Measurements from ENCODE around the gene VRK1. TPM values are rescaled to one million over a fixed set of nuclear protein-coding genes. Genes with fewer than 3 reads are reported as not detected.

VRK1 gene
- total and polyA plus RNA-seq, 2 donors (not counting 1 experiment from before 2014, with no cell fraction given) = 10.3 to 28.2 TPM

- Mint-ChIP-seq H3K4me1 (no peaks in the 10 kb centered on the region), H3K4me3 (no peak overlapping the region), H3K27me3 (no peaks in the 10 kb centered on the region), H3K9me3 (ENCODE audit: insufficient read depth) (no peaks in the 10 kb centered on the region), H3K27ac (no peak overlapping the region)
- no peak overlapping the region for H2AFZ ChIP-seq (ENCODE audit: insufficient read depth, low read depth, low read length, poor library complexity, severe bottlenecking)
- H3K9ac ChIP-seq (ENCODE audit: low read length) = no peak overlapping the region
- no peak for TF ChIP-seq EZH2 (IDR thresholded peaks at IDR 0.05; ENCODE audit: borderline replicate concordance, insufficient read depth, low read depth, low read length, poor library complexity, severe bottlenecking)
- TF ChIP-seq CTCF (IDR thresholded peaks at IDR 0.05) = no peak
- no peaks in the 10 kb centered on the region for H3K9me3 ChIP-seq (ENCODE audit: control extremely low read depth in 1 of 3, control insufficient read depth in 2 of 3, insufficient read depth in 1 of 3, low read length in 2 of 3)
- no peak overlapping the region for H3K4me2 ChIP-seq (replicated peaks; ENCODE audit: low read depth, low read length, poor library complexity, severe bottlenecking)
- intact Hi-C loops (cut with micrococcal nuclease) = no loop called here
- ChIA-PET POLR2A (no interaction called here), CTCF (no interaction called here)
- peaks cover 0 to 1% of the 10 kb centered on the region in 2 experiments for H3K36me3 ChIP-seq (replicated peaks in 1 of 2; ENCODE audit: control extremely low read depth in 1 of 2, control insufficient read depth in 1 of 2, extremely low read depth in 1 of 2, insufficient read depth in 2 of 2, low read length in 1 of 2)
- 100% methylated on average over 3 of the region's 5 CpGs for WGBS (ENCODE audit: insufficient coverage)
- no peak overlapping the region for H3K4me3 ChIP-seq (ENCODE audit: control extremely low read depth in 1 of 5, extremely low read depth in 1 of 5, insufficient read depth in 1 of 5, low read depth in 2 of 5, low read length in 4 of 5)
- DNase-seq (no peak), ATAC-seq (ENCODE audit: low read depth) (no peak)
- H3K27ac ChIP-seq (ENCODE audit: low read length in 2 of 2) = no peak overlapping the region
- no peaks in the 10 kb centered on the region for H3K79me2 ChIP-seq (ENCODE audit: control insufficient read depth, insufficient read depth, low read length)
- no peaks in the 10 kb centered on the region for H4K20me1 ChIP-seq (ENCODE audit: control insufficient read depth, insufficient read depth, low read length, poor library complexity, severe bottlenecking)
- no peaks in the 10 kb centered on the region for H3K27me3 ChIP-seq (replicated peaks in 1 of 4; ENCODE audit: control extremely low read depth in 1 of 4, control insufficient read depth in 3 of 4, insufficient read depth in 4 of 4, low read length in 3 of 4)
- no peaks in the 10 kb centered on the region for H3K4me1 ChIP-seq (ENCODE audit: control insufficient read depth in 2 of 2, insufficient read depth in 2 of 2, low read length in 2 of 2)
These were observed 91.9 kb downstream of the VRK1 start for GRCh38 chr14:96889091-96889490.

- H3K27me3 ChIP-seq (replicated peaks in 1 of 4; ENCODE audit: control extremely low read depth in 1 of 4, control insufficient read depth in 3 of 4, insufficient read depth in 4 of 4, low read length in 3 of 4) = no peaks in the 10 kb centered on the region
- DNase-seq (no peak), ATAC-seq (ENCODE audit: low read depth) (no peak)
- H3K79me2 ChIP-seq (ENCODE audit: control insufficient read depth, insufficient read depth, low read length) = no peaks in the 10 kb centered on the region
- Mint-ChIP-seq H3K9me3 (ENCODE audit: insufficient read depth) (no peaks in the 10 kb centered on the region), H3K4me3 (no peak overlapping the region), H3K4me1 (peaks cover 9% of the 10 kb centered on the region), H3K27me3 (no peaks in the 10 kb centered on the region), H3K27ac (no peak overlapping the region)
- H3K4me3 ChIP-seq (ENCODE audit: control extremely low read depth in 1 of 5, extremely low read depth in 1 of 5, insufficient read depth in 1 of 5, low read depth in 2 of 5, low read length in 4 of 5) = no peak overlapping the region
- no peaks in the 10 kb centered on the region for H4K20me1 ChIP-seq (ENCODE audit: control insufficient read depth, insufficient read depth, low read length, poor library complexity, severe bottlenecking)
- H3K27ac ChIP-seq (ENCODE audit: low read length in 2 of 2) = no peak overlapping the region
- intact Hi-C loops (cut with micrococcal nuclease) = no loop called here
- ChIA-PET CTCF (no interaction called here), POLR2A (no interaction called here)
- peaks cover 0 to 1% of the 10 kb centered on the region in 2 experiments for H3K36me3 ChIP-seq (replicated peaks in 1 of 2; ENCODE audit: control extremely low read depth in 1 of 2, control insufficient read depth in 1 of 2, extremely low read depth in 1 of 2, insufficient read depth in 2 of 2, low read length in 1 of 2)
- no peak for TF ChIP-seq CTCF (IDR thresholded peaks at IDR 0.05)
- no peak for TF ChIP-seq EZH2 (IDR thresholded peaks at IDR 0.05; ENCODE audit: borderline replicate concordance, insufficient read depth, low read depth, low read length, poor library complexity, severe bottlenecking)
- no peak overlapping the region for H3K9ac ChIP-seq (ENCODE audit: low read length)
- H3K4me1 ChIP-seq (ENCODE audit: control insufficient read depth in 2 of 2, insufficient read depth in 2 of 2, low read length in 2 of 2) = peaks cover 0 to 8% of the 10 kb centered on the region in 2 donors
- H3K4me2 ChIP-seq (replicated peaks; ENCODE audit: low read depth, low read length, poor library complexity, severe bottlenecking) = no peak overlapping the region
- WGBS (ENCODE audit: insufficient coverage) = 86% methylated on average over 11 of the region's 12 CpGs
- H2AFZ ChIP-seq (ENCODE audit: insufficient read depth, low read depth, low read length, poor library complexity, severe bottlenecking) = no peak overlapping the region
- H3K9me3 ChIP-seq (ENCODE audit: control extremely low read depth in 1 of 3, control insufficient read depth in 2 of 3, insufficient read depth in 1 of 3, low read length in 2 of 3) = no peaks in the 10 kb centered on the region
These were observed 96.9 kb downstream of the VRK1 start for GRCh38 chr14:96893966-96894622.
